Spleen (tissue), 11 donors: Measurements from ENCODE around the gene CT45A8. TPM values are rescaled to one million over a fixed set of nuclear protein-coding genes. Genes with fewer than 3 reads are reported as not detected.
"Not testable (repeated sequence)": the region's sequence is repeated elsewhere in the genome, so short reads cannot be mapped to it uniquely, and the experiment has no call there.

Experiments used
- DNase-seq: peaks from one replicate; pipeline ENCODE4 v3.0.0-alpha.2; 2020
- H3K27ac ChIP-seq, 8 donors: fragments of 200-600 bp; sonication (generic) in 7 of 8; 1 replicate in 4 of 8; 2 replicates in 4 of 8; pipeline versions ENCODE4 v1.5.0 to v1.8.0; 2016 to 2021; ENCODE audit warnings: inconsistent platforms in 4 of 8, mild to moderate bottlenecking in 4 of 8, moderate library complexity in 1 of 8
- H3K27me3 ChIP-seq, 7 donors: fragments of 200-600 bp; sonication (generic) in 6 of 7; replicated peaks in 1 of 7; 1 replicate in 4 of 7; 2 replicates in 3 of 7; pipeline versions ENCODE4 v1.5.0 to v1.8.0; 2016 to 2021; ENCODE audit warnings: inconsistent platforms in 3 of 7, mild to moderate bottlenecking in 1 of 7
- H3K36me3 ChIP-seq, 6 donors: fragments of 200-600 bp; sonication (generic) in 5 of 6; 1 replicate in 4 of 6; 2 replicates in 2 of 6; pipeline versions ENCODE4 v1.5.0 to v1.8.0; 2016 to 2021; ENCODE audit warnings: inconsistent platforms in 2 of 6
- H3K4me1 ChIP-seq, 6 donors: fragments of 200-600 bp; sonication (generic) in 5 of 6; 1 replicate in 3 of 6; 2 replicates in 3 of 6; pipeline versions ENCODE4 v1.5.0 to v1.8.0; 2016 to 2021; ENCODE audit warnings: inconsistent platforms in 3 of 6
- H3K4me3 ChIP-seq, 8 donors: fragments of 200-600 bp; sonication (generic) in 7 of 8; 1 replicate in 4 of 8; 2 replicates in 4 of 8; pipeline versions ENCODE4 v1.5.0 to v1.8.0; 2016 to 2021; ENCODE audit warnings: inconsistent platforms in 4 of 8, mild to moderate bottlenecking in 4 of 8, moderate library complexity in 2 of 8
- H3K9me3 ChIP-seq, 8 donors: fragments of 200-600 bp; sonication (generic) in 7 of 8; 1 replicate in 4 of 8; 2 replicates in 4 of 8; pipeline versions ENCODE4 v1.5.0 to v1.8.0; 2016 to 2021; ENCODE audit warnings: inconsistent platforms in 4 of 8
- WGBS, 5 donors: extraction: QIAGEN DNeasy Blood & Tissue Kit in 3 of 5; methylation state at CpG; one replicate each; pipeline versions ENCODE4 v1.1.5 to v1.1.7; 2013 to 2018; 5-methylcytosine and 5-hydroxymethylcytosine counted together
- intact Hi-C: fragments of 100-400 bp; cut with DNase I; formaldehyde crosslinking; loops from one replicate; pipeline ENCODE4 v1.15.0; 2023; ENCODE audit warnings: low total_unique reads
- polyA plus RNA-seq, 3 donors: library from polyadenylated mRNA; stranded (reverse); fragments of 200-250 nt; gene quantifications; one replicate each; pipeline ENCODE4 v1.2.1, GENCODE V29; 2013
- total RNA-seq, 7 donors: library from RNA; depleted of rRNA in 3 of 7; stranded (reverse); fragments of >200 nt in 3 of 7; fragmentation: NEBNext Ultra II Directional in 4 of 7; extraction: Animal tissue kit (Norgen Biotek cat#: 25700) in 4 of 7; gene quantifications; one replicate each; pipeline versions ENCODE4 v1.1.0 to v1.2.1, GENCODE V29; 2016 to 2021
- donor health status: healthy with polysubstance abuse.
- donor health status: DM: no; HTN: no; CAD: no; lungs with moderate emphysema.
- donor health status: DM: no; HTN: no; CAD: no.
- donor health status: Bipolar disorder and iron deficiency.
- donor health status: healthy.
- donor health status: DM: no; HTN: no; CAD: no.
- donor health status: DM: yes; HTN: yes; CAD: no.

The CT45A8 gene
- total and polyA plus RNA-seq, 10 donors = not detected

DNA sequence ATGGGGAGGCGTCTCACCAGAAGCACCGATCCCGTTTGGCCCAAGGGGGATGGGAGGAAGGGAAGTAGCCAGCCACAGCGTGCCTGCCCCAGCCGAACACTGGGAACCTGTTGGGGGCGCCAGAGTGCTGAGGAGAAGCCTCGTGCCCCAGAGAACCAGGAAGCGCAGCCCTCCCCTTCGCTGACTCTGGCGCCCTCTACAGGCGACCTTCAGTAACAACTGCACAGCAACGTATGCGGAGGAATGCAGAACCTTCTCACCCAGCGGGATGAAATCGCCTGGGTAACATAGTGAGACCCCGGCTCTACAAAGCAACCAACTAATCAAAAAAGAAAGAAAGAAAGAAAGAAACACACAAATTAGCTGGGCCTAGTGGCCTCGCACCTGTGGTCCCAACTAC is 34.4 kb downstream of the CT45A8 start, which contains the start of gene CT45A2:
CT45A2 (minus strand) TSS at position 101 of the 400 bp plus-strand sequence. CDS start 3,747 bp downstream, outside the sequence.
- H3K36me3 ChIP-seq, H3K4me3 ChIP-seq, H3K27me3 ChIP-seq, intact Hi-C loops, H3K9me3 ChIP-seq, H3K4me1 ChIP-seq, H3K27ac ChIP-seq, DNase-seq: not testable (repeated sequence)
- WGBS, 5 donors = no CpG with 5 or more reads among the region's 17 CpGs

DNA sequence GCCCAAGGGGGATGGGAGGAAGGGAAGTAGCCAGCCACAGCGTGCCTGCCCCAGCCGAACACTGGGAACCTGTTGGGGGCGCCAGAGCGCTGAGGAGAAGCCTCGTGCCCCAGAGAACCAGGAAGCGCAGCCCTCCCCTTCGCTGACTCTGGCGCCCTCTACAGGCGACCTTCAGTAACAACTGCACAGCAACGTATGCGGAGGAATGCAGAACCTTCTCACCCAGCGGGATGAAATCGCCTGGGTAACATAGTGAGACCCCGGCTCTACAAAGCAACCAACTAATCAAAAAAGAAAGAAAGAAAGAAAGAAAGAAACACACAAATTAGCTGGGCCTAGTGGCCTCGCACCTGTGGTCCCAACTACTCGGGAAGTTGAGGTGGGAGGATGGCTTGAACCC is 51.7 kb downstream of the CT45A8 start, which contains the start of gene CT45A6:
CT45A6 (minus strand) TSS at position 101 of the 400 bp plus-strand sequence. CDS start 3,794 bp downstream, outside the sequence.
- DNase-seq, H3K27ac ChIP-seq, H3K27me3 ChIP-seq, H3K4me3 ChIP-seq, H3K36me3 ChIP-seq, H3K4me1 ChIP-seq, intact Hi-C loops, H3K9me3 ChIP-seq: not testable (repeated sequence)
- no CpG with 5 or more reads among the region's 16 CpGs for WGBS, 5 donors

Other genes with a start within 250 kb of the CT45A8 start
- not detected for gene CT45A1, start 140.9 kb downstream of the CT45A8 start, total RNA-seq
- gene CT45A1, start 140.9 kb downstream of the CT45A8 start, polyA plus RNA-seq = not detected
- not detected for gene CT45A3, start 86.3 kb downstream of the CT45A8 start, total RNA-seq
- not detected for gene CT45A3, start 86.3 kb downstream of the CT45A8 start, polyA plus RNA-seq
- not detected for gene CT45A5, start 69.0 kb downstream of the CT45A8 start, total RNA-seq
- not detected for gene CT45A5, start 69.0 kb downstream of the CT45A8 start, polyA plus RNA-seq
- not detected for gene CT45A6, start 51.8 kb downstream of the CT45A8 start, total RNA-seq
- not detected for gene CT45A6, start 51.8 kb downstream of the CT45A8 start, polyA plus RNA-seq
- gene CT45A2, start 34.5 kb downstream of the CT45A8 start, total RNA-seq = not detected
- not detected for gene CT45A2, start 34.5 kb downstream of the CT45A8 start, polyA plus RNA-seq
- not detected for gene CT45A7, start 17.3 kb downstream of the CT45A8 start, total RNA-seq
- gene CT45A7, start 17.3 kb downstream of the CT45A8 start, polyA plus RNA-seq = not detected
- gene CT45A9, start 17.3 kb upstream of the CT45A8 start, total RNA-seq = not detected
- not detected for gene CT45A9, start 17.3 kb upstream of the CT45A8 start, polyA plus RNA-seq
- not detected for gene CT45A10, start 38.9 kb upstream of the CT45A8 start, total RNA-seq
- not detected for gene CT45A10, start 38.9 kb upstream of the CT45A8 start, polyA plus RNA-seq
- not detected for gene SAGE1, start 39.2 kb upstream of the CT45A8 start, total RNA-seq
- gene SAGE1, start 39.2 kb upstream of the CT45A8 start, polyA plus RNA-seq = under 1 TPM in 1 of 3 donors, not detected in 2; 0.02 TPM
- 10 to 100 TPM; 16.5 to 25.7 (median 20.6) TPM for gene MMGT1, start 119.5 kb upstream of the CT45A8 start, total RNA-seq
- 1 to 10 TPM; 2.5 to 5.2 (median 3.8) TPM for gene MMGT1, start 119.5 kb upstream of the CT45A8 start, polyA plus RNA-seq
- 10 to 100 TPM; 10.5 to 19.9 (median 14.2) TPM for gene SLC9A6, start 130.9 kb upstream of the CT45A8 start, total RNA-seq
- gene SLC9A6, start 130.9 kb upstream of the CT45A8 start, polyA plus RNA-seq = 1 to 10 TPM; 6.2 to 6.8 (median 6.6) TPM